ENCODE measurements around the gene LILRA6.

- TF ChIP-seq POLR2A (IDR thresholded peaks at IDR 0.05), result no peak
- TF ChIP-seq, protein P1, sequence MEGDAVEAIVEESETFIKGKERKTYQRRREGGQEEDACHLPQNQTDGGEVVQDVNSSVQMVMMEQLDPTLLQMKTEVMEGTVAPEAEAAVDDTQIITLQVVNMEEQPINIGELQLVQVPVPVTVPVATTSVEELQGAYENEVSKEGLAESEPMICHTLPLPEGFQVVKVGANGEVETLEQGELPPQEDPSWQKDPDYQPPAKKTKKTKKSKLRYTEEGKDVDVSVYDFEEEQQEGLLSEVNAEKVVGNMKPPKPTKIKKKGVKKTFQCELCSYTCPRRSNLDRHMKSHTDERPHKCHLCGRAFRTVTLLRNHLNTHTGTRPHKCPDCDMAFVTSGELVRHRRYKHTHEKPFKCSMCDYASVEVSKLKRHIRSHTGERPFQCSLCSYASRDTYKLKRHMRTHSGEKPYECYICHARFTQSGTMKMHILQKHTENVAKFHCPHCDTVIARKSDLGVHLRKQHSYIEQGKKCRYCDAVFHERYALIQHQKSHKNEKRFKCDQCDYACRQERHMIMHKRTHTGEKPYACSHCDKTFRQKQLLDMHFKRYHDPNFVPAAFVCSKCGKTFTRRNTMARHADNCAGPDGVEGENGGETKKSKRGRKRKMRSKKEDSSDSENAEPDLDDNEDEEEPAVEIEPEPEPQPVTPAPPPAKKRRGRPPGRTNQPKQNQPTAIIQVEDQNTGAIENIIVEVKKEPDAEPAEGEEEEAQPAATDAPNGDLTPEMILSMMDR (IDR thresholded peaks at IDR 0.05), result peak; percentile 68 to 78 (median 72)
Observed at GRCh38 chr19:54231077-54231931, 11.3 kb downstream of the LILRA6 start.
